Hematopoietic multipotent progenitor cell treated with erythropoietin and hydrocortisone succinate and interleukin-3 and kit ligand, for 4 days (in vitro differentiated cells): ENCODE results near the gene OR5K2.
A peak's percentile ranks its signal among the peaks of the same experiment; 100 is the strongest.

Source experiments
- DNase-seq: peaks from one replicate; pipeline ENCODE4 v3.0.0-alpha.2; 2015

The OR5K2 gene

DNA sequence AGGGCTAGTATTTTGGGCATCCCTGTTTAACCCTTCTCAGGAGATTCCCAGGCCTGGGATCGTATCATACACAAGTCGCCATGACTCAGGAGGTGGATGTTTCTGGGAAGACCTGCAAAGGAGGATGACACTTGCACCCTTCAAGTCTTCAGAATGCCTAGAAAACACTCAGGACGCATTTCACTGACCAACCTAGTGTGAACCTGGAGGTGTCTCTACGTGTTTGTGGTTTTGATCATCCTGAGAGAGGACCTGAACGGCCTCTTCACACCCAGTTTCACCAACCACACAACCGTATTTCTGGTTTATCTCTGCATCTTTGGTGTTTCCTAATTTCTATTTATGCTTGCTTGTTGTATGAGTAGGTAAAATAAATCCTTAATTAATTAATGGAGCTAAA is 28.0 kb downstream of the OR5K2 start:
- DNase-seq = peak; percentile 10

DNA sequence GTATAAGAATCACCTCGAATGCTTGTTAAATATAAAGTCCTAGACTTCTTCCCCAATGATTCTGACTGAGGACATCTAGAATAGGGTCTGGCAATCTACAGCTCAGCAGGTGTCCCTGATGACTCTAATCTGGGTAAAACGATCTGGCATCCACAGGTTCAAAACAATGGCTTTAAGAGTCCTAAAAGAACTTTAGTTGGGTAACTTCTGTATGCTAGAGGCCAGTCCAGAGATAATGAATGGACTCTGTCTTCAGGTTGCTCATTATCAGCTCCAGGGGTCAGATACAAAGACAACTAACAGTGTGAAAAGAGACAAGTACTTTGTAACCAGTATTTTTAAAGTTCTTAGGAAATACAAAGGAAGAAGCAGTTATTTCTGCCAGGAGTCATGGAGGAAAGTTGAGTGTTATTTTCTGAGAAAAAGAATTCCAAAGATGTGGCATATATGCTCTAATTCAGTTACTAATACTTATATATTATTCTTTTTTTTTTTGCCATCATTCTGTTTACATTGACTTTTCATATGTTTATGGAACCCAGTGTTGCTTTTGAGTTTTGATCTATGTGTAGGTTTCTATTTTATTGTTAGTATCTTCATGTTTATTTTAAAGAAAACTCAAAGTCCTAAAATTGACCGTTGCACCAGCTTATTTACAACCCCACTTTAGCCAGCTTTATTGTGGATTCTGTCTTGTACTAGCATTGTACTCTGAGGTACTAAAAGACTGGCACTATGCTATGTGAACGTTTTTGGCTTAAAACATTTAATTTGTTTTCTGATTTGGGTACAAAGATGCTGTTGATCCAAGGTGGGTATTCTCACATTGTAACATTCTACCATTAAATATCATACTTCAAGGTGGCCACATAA is 31.2 kb downstream of the OR5K2 start:
- DNase-seq = no peak

DNA sequence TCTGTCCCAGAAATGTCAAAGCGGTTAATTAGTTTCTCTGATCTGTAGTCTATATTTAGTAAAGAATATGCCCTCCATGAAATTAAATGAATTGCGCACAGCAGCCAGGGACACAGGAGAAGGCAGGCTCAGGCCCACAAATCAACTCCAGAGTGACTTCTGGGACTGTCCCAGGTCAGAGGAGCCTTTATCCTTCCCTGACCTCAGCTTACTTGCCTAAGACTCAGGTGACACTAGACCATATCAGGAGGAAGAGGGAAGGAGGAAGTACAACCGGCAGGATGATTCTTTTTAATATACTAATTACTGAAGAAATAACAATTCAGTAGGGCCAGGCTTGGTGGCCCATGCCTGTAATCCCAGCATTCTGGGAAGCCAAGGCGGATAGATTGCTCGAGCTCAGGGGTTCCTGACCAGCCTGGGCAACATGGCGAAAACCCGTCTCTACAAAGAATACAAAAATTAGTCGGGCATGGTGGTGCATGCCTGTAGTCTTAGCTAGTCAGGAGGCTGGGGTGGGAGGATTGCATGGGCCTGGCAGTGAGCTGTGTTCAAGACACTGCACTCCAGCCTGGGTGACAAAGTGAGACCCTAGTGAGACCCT is 32.5 kb downstream of the OR5K2 start:
- no peak for DNase-seq

DNA sequence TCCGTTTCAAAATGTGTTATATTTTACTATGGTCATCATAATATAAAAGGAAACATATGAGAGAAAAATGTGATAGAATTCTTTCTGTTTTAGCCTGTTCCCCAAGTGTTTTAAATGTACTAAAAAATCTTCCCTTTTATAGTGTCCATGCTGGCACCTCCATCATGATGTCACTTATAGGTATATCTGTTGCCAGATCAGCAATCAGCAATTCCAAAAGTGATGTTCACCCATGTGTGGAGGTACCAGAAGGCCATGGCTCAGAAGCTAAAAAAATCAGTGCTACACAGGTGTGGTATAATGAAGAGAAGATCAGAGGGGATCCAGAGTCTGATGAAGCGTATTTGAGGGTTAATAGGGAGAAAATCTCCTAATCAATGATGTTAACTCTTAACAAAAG is 33.2 kb downstream of the OR5K2 start:
- no peak for DNase-seq

DNA sequence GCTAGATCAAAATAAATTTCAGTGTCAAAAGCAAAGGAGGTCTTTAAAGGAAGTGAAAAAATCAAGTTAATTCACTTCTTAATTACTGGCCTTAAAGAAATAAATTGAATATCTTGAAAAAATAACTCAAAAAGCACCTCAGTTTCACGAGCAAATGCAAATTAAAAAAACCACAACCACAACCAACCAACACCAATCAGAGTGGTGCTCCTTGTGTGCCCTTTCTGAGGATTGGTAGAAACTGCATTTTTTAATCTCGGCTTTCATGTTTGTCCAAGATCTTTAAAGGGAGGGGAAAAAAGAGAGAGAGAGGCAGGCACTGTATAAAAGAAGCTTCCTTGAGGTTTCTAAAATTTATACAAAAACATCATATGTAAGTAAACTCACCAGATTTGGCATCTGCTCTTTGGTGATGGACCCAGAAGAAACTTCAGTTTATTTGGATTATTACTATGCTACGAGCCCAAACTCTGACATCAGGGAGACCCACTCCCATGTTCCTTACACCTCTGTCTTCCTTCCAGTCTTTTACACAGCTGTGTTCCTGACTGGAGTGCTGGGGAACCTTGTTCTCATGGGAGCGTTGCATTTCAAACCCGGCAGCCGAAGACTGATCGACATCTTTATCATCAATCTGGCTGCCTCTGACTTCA is 34.3 kb downstream of the OR5K2 start, which contains the start of gene GPR15:
Gene GPR15, plus strand, starts transcription at position 357 of the 653 bp plus-strand sequence. Its CDS starts 56 bp downstream, at position 413.
- no peak for DNase-seq

DNA sequence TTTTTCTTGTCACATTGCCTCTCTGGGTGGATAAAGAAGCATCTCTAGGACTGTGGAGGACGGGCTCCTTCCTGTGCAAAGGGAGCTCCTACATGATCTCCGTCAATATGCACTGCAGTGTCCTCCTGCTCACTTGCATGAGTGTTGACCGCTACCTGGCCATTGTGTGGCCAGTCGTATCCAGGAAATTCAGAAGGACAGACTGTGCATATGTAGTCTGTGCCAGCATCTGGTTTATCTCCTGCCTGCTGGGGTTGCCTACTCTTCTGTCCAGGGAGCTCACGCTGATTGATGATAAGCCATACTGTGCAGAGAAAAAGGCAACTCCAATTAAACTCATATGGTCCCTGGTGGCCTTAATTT is 34.8 kb downstream of the OR5K2 start:
- DNase-seq = no peak

DNA sequence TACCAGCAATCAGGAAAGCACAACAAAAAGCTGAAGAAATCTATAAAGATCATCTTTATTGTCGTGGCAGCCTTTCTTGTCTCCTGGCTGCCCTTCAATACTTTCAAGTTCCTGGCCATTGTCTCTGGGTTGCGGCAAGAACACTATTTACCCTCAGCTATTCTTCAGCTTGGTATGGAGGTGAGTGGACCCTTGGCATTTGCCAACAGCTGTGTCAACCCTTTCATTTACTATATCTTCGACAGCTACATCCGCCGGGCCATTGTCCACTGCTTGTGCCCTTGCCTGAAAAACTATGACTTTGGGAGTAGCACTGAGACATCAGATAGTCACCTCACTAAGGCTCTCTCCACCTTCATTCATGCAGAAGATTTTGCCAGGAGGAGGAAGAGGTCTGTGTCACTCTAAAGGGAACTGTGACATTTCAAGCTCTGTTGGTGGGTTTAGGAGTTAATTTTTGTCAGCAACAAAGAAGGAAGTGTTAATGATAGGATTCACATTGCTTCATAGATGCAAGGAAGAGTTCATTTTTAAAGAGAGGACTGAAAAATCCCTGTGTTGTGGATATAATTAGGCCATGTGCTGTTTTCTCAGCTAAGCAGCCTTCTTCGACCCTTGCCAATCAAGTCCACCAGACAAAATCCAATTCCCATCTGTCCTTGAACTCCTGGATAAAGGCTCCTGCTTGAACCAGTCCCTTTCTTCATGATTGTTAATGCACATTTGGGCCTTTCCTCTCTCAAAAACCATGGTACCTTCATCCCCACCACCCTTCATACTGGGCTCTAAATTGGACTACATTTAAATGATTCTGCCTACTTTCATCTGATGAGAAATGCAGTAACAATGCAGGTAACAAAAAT is 35.5 kb downstream of the OR5K2 start:
- DNase-seq = no peak

DNA sequence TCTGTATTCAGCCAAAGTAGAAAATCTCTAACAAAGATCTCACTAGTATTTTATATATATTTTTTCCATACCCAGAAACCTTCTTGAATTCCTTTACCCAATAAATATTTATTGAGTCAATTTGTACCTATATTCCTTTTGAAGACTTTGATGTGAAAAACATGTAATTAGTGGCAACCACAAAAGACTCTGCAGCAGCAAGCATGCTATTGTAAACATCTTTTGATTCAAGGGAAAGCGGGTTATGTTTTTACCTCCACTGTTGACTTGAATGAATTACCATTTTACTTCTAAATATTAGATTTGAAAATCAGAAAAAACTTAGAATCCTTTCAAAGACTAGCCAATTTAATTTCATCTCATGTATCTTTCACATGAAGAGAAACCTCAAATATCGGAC is 36.7 kb downstream of the OR5K2 start:
- no peak for DNase-seq

DNA sequence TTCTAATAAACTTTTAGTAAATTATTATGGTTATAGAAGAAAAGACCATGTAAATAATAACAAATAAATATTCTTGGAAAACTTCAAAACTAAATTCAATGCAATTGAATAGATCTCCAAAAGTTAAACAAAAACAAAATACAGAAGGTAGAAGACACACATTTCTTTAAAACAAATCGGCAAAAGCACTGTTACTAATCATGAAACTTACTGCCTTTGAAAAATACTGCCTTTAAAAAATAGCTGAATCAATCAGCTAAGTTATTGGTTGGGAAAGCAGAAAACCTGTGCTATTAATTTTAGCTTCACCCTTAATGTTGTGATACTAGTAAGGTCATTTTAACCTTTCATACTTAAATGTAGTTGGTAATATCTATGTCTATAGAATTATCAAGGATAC is 37.3 kb downstream of the OR5K2 start:
- DNase-seq = no peak

DNA sequence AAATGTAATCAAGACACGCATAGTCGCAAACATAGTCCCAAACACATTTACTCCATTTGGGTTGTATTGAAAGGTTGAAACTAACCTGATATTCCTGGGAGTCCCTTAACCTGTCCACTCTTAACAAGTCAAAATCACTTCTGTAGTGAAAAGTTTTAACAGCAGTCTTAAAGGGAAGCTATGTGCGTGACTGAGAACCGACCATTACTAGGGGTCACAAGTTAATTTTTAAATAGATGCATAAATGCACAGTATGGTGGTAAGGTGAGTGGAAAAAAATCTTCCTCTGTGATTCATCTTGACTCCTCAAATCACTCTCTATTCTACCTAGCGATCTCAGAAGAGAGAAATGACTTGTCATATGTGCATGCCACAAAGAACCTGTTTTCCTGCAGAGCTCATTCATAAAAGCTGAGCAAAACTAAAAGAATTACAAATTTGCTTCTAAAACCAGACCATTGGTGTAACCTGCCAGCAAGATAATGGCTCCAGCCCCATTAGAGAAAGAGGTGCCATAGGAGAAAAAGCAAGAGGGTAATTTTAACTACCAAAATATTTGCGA is 39.1 kb downstream of the OR5K2 start:
- DNase-seq = no peak

DNA sequence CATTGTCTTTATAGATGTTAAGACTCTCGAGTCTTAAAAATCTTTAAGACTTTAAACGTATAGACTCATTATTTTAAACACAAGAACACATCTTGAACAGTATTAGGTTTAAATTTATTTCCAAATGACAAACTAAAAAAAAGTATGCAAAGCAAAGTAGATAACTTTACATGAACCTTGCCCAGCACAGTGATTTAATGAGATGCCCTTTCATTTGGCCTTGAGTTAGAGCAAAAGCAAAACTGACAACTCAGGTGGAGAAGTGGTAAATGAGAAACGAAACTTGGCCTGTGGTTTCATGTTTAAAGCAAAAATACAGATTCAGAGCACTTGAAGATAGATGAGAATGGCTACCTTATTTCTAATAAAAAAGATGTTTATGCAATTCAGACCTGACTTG is 42.9 kb downstream of the OR5K2 start:
- DNase-seq = no peak

DNA sequence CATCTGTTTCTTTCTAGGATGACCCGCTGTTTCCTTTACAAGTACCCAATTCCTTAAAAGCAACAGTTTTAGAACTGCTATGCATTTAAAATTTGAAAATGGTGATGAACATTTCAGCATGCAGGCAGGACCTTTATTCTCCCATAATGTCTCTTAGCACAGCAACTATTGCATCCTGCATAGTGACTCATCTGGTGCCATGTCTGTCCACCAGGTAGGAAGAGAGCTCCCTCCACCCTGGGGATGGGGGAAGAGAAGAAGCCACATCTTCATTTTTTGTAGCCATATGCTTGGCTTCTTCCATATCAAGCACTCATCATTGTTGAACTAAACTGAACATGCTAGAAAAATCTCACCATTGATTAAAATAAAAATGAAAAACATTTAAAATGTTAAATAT is 44.2 kb downstream of the OR5K2 start:
- DNase-seq = no peak

DNA sequence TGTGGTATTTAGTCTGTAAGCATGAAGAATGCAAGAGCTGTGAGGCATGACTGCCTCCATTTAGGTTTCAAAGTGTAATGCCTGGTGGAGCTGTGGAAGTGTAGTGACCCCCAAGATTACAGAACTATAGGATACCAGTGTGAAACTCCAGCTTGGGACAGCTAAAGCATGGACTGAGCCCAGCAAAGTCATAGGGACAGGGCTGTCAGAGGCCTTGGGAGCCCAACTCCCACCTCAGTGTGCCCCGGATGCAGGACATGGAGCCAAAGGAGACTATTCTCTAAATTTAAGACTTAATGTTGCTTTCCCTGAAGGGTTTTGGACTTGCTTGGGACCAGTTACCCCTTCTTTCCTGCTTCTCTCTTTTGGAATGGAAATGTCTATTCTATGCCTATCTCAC is 45.1 kb downstream of the OR5K2 start:
- DNase-seq = no peak

DNA sequence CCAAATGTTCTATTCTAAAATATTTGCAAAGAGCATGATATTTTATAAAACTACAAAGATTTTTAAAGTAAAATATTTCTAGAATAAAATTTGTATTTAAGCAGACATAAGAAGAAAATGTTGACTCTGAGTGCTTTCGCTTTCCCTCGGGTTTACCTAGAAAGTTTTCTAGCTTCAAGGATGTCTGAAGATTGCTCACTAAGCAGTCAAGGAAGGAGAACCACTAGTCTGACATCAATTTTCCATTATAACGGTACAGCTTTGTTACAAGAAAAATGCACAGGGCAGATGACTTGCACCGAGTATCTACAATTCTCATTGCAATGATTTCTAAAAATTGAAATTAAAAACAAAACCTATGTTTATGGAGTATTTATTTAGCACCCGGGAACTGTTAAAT is 48.5 kb downstream of the OR5K2 start:
- DNase-seq = no peak
